K562 (cell line): ENCODE measurements around the gene CCDC85C. TPM values are rescaled to one million over a fixed set of nuclear protein-coding genes. Genes with fewer than 3 reads are reported as not detected.

Source experiments
- BCOR ChIP-seq: fragments of 450-650 bp; IDR thresholded peaks from 2 replicates; pipeline ENCODE4 v1.6.1; 2016
- FOXK1 ChIP-seq: sonication (generic); formaldehyde crosslinking; IDR thresholded peaks from 2 replicates; pipeline ENCODE4 v1.8.0; 2022; ENCODE audit warnings: missing genetic modification reagents, mild to moderate bottlenecking, borderline replicate concordance
- HDAC8 ChIP-seq: fragments of 450-650 bp; IDR thresholded peaks from 2 replicates; pipeline ENCODE4 v1.6.1; 2016; ENCODE audit warnings: mild to moderate bottlenecking, missing genetic modification characterization, moderate library complexity, missing compliant biosample characterization
- JUNB ChIP-seq: fragments of 450-650 bp; formaldehyde crosslinking; conservative IDR thresholded peaks from 2 replicates; pipeline ENCODE4 v1.4.0; 2020; ENCODE audit warnings: mild to moderate bottlenecking
- SLC30A9 ChIP-seq: fragments of 250-450 bp; sonication (Bioruptor Pico); IDR thresholded peaks from 2 replicates; pipeline ENCODE4 v1.8.0; 2022; ENCODE audit warnings: mild to moderate bottlenecking, moderate library complexity
- SPI1 ChIP-seq: IDR thresholded peaks from 2 replicates; pipeline ENCODE4 v1.6.1; 2011; ENCODE audit warnings: low read depth, low read length, control low read depth, borderline replicate concordance
- U2AF2 ChIP-seq: fragments of 200-400 bp; formaldehyde crosslinking; optimal IDR thresholded peaks from 2 replicates; pipeline ENCODE3; 2017; ENCODE audit warnings: low read depth, mild to moderate bottlenecking, low read length
- ZC3H4 ChIP-seq: sonication (generic); formaldehyde crosslinking; IDR thresholded peaks from 2 replicates; pipeline ENCODE4 v1.9.0; 2021; ENCODE audit warnings: missing genetic modification reagents, borderline replicate concordance
- polyA plus RNA-seq, 8 experiments: library from polyadenylated mRNA; depleted of rRNA in 4 of 8; stranded (reverse) in 5 of 8; unstranded in 3 of 8; fragments of >200 nt; fragmentation: Nextera tagmentation in 2 of 8; fragmentation: Illumina TruSeq in 1 of 8; extraction: Ambion mirVana in 2 of 8; extraction: Trizol in 1 of 8; gene quantifications; 2 replicates each; pipeline versions ENCODE4 v1.2.1 to v1.2.3, GENCODE V29; 2011 to 2014; ENCODE audit warnings: inconsistent platforms in 1 of 8, missing spikeins in 1 of 8
- total RNA-seq, 7 experiments: library from RNA; depleted of rRNA in 6 of 7; stranded (reverse); fragments of >200 nt in 6 of 7; fragmentation: Illumina TruSeq in 2 of 7; extraction: Trizol in 2 of 7; gene quantifications; 2 replicates each; pipeline versions ENCODE4 v1.2.1 to v1.2.3, GENCODE V29; 2011 to 2021; ENCODE audit warnings: low replicate concordance in 1 of 7
- TF ChIP-seq, protein P1 (sequence below): sonication (generic); formaldehyde crosslinking; IDR thresholded peaks from 2 replicates; pipeline ENCODE4 v1.8.0; 2023; ENCODE audit warnings: mild to moderate bottlenecking, missing genetic modification reagents
- TF ChIP-seq, protein P2 (sequence below), 2 experiments: fragments of 150-350 bp in 1 of 2; IDR thresholded peaks; 2 replicates each; pipeline ENCODE4 v1.6.1; 2012 to 2016; ENCODE audit warnings: low read depth in 2 of 2, low read length in 2 of 2, mild to moderate bottlenecking in 1 of 2, moderate library complexity in 1 of 2
- TF ChIP-seq, protein P3 (sequence below): fragments of 250-450 bp; sonication (Bioruptor Pico); IDR thresholded peaks from 2 replicates; pipeline ENCODE4 v1.8.0; 2021; ENCODE audit warnings: mild to moderate bottlenecking, moderate library complexity
- TF ChIP-seq, protein P4 (sequence below), 2 experiments: fragments of 450-650 bp in 1 of 2; sonication (generic) in 1 of 2; formaldehyde crosslinking; conservative IDR thresholded peaks; 2 replicates each; pipeline versions ENCODE4 v1.4.0 to v1.8.1; 2020 to 2022; ENCODE audit warnings: mild to moderate bottlenecking in 1 of 2, missing genetic modification reagents in 1 of 2
- TF ChIP-seq, protein P5 (sequence below): sonication (generic); formaldehyde crosslinking; IDR thresholded peaks from 2 replicates; pipeline ENCODE4 v1.8.1; 2023; ENCODE audit warnings: missing genetic modification reagents, mild to moderate bottlenecking, borderline replicate concordance

The CCDC85C gene
- total and polyA plus RNA-seq, 9 of the 15 experiments (the other 6 are each of a cell fraction or from before 2014, with no cell fraction given) = 0.18 to 22.0 (median 6.3) TPM

DNA sequence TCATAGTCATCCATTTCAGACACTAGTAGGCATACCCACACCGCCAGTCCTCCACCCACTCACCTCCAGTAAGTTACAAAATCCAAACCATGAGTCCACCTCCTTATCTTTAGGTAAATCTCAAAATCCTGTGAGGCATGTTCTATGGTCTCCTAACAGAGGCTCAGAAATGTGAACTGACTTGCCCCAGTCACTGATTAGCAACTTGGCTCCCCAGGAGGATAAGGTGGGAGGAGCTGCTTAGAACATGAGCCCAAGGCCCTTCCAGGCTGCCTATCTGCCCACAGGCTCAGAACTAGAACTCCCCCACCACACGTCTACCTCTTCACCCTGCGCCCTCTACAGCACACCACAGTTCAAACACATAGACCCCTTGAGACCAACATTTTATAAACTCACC lies 143.2 kb downstream of the CCDC85C start (continued):
- TF ChIP-seq HDAC8 = no peak
- no peak for TF ChIP-seq SPI1
- TF ChIP-seq SLC30A9 (CRISPR knock-in tag) = no peak
- no peak for TF ChIP-seq BCOR
- TF ChIP-seq, protein P1, sequence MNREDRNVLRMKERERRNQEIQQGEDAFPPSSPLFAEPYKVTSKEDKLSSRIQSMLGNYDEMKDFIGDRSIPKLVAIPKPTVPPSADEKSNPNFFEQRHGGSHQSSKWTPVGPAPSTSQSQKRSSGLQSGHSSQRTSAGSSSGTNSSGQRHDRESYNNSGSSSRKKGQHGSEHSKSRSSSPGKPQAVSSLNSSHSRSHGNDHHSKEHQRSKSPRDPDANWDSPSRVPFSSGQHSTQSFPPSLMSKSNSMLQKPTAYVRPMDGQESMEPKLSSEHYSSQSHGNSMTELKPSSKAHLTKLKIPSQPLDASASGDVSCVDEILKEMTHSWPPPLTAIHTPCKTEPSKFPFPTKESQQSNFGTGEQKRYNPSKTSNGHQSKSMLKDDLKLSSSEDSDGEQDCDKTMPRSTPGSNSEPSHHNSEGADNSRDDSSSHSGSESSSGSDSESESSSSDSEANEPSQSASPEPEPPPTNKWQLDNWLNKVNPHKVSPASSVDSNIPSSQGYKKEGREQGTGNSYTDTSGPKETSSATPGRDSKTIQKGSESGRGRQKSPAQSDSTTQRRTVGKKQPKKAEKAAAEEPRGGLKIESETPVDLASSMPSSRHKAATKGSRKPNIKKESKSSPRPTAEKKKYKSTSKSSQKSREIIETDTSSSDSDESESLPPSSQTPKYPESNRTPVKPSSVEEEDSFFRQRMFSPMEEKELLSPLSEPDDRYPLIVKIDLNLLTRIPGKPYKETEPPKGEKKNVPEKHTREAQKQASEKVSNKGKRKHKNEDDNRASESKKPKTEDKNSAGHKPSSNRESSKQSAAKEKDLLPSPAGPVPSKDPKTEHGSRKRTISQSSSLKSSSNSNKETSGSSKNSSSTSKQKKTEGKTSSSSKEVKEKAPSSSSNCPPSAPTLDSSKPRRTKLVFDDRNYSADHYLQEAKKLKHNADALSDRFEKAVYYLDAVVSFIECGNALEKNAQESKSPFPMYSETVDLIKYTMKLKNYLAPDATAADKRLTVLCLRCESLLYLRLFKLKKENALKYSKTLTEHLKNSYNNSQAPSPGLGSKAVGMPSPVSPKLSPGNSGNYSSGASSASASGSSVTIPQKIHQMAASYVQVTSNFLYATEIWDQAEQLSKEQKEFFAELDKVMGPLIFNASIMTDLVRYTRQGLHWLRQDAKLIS = no peak
- TF ChIP-seq JUNB = no peak
- TF ChIP-seq FOXK1 (CRISPR knock-in tag) = no peak
- TF ChIP-seq, protein P2, sequence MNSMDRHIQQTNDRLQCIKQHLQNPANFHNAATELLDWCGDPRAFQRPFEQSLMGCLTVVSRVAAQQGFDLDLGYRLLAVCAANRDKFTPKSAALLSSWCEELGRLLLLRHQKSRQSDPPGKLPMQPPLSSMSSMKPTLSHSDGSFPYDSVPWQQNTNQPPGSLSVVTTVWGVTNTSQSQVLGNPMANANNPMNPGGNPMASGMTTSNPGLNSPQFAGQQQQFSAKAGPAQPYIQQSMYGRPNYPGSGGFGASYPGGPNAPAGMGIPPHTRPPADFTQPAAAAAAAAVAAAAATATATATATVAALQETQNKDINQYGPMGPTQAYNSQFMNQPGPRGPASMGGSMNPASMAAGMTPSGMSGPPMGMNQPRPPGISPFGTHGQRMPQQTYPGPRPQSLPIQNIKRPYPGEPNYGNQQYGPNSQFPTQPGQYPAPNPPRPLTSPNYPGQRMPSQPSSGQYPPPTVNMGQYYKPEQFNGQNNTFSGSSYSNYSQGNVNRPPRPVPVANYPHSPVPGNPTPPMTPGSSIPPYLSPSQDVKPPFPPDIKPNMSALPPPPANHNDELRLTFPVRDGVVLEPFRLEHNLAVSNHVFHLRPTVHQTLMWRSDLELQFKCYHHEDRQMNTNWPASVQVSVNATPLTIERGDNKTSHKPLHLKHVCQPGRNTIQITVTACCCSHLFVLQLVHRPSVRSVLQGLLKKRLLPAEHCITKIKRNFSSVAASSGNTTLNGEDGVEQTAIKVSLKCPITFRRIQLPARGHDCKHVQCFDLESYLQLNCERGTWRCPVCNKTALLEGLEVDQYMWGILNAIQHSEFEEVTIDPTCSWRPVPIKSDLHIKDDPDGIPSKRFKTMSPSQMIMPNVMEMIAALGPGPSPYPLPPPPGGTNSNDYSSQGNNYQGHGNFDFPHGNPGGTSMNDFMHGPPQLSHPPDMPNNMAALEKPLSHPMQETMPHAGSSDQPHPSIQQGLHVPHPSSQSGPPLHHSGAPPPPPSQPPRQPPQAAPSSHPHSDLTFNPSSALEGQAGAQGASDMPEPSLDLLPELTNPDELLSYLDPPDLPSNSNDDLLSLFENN (IDR thresholded peaks at IDR 0.05; ENCODE audit: low read depth in 2 of 2, low read length in 2 of 2) = no peak; a peak in 1 of 4 replicates
- TF ChIP-seq ZC3H4 (CRISPR knock-in tag) = no peak
- TF ChIP-seq, protein P3, sequence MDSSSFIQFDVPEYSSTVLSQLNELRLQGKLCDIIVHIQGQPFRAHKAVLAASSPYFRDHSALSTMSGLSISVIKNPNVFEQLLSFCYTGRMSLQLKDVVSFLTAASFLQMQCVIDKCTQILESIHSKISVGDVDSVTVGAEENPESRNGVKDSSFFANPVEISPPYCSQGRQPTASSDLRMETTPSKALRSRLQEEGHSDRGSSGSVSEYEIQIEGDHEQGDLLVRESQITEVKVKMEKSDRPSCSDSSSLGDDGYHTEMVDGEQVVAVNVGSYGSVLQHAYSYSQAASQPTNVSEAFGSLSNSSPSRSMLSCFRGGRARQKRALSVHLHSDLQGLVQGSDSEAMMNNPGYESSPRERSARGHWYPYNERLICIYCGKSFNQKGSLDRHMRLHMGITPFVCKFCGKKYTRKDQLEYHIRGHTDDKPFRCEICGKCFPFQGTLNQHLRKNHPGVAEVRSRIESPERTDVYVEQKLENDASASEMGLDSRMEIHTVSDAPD = no peak
- TF ChIP-seq U2AF2 = no peak
- TF ChIP-seq, protein P4, sequence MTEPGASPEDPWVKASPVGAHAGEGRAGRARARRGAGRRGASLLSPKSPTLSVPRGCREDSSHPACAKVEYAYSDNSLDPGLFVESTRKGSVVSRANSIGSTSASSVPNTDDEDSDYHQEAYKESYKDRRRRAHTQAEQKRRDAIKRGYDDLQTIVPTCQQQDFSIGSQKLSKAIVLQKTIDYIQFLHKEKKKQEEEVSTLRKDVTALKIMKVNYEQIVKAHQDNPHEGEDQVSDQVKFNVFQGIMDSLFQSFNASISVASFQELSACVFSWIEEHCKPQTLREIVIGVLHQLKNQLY (CRISPR knock-in tag; conservative IDR thresholded peaks at IDR 0.05) = no peak
- TF ChIP-seq, protein P5, sequence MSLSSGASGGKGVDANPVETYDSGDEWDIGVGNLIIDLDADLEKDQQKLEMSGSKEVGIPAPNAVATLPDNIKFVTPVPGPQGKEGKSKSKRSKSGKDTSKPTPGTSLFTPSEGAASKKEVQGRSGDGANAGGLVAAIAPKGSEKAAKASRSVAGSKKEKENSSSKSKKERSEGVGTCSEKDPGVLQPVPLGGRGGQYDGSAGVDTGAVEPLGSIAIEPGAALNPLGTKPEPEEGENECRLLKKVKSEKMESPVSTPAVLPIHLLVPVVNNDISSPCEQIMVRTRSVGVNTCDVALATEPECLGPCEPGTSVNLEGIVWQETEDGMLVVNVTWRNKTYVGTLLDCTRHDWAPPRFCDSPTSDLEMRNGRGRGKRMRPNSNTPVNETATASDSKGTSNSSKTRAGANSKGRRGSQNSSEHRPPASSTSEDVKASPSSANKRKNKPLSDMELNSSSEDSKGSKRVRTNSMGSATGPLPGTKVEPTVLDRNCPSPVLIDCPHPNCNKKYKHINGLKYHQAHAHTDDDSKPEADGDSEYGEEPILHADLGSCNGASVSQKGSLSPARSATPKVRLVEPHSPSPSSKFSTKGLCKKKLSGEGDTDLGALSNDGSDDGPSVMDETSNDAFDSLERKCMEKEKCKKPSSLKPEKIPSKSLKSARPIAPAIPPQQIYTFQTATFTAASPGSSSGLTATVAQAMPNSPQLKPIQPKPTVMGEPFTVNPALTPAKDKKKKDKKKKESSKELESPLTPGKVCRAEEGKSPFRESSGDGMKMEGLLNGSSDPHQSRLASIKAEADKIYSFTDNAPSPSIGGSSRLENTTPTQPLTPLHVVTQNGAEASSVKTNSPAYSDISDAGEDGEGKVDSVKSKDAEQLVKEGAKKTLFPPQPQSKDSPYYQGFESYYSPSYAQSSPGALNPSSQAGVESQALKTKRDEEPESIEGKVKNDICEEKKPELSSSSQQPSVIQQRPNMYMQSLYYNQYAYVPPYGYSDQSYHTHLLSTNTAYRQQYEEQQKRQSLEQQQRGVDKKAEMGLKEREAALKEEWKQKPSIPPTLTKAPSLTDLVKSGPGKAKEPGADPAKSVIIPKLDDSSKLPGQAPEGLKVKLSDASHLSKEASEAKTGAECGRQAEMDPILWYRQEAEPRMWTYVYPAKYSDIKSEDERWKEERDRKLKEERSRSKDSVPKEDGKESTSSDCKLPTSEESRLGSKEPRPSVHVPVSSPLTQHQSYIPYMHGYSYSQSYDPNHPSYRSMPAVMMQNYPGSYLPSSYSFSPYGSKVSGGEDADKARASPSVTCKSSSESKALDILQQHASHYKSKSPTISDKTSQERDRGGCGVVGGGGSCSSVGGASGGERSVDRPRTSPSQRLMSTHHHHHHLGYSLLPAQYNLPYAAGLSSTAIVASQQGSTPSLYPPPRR = no peak
